GM18517 (cell line): Measurements from ENCODE around the gene HCN3.

Source experiments
- ATAC-seq: cut with Tn5 transposase; IDR thresholded peaks from one replicate; pipeline ENCODE4 v1.9.1; 2021; ENCODE audit warnings: mild to moderate bottlenecking, moderate library complexity; ENCODE audit not compliant: unreplicated experiment

HCN3 gene

DNA sequence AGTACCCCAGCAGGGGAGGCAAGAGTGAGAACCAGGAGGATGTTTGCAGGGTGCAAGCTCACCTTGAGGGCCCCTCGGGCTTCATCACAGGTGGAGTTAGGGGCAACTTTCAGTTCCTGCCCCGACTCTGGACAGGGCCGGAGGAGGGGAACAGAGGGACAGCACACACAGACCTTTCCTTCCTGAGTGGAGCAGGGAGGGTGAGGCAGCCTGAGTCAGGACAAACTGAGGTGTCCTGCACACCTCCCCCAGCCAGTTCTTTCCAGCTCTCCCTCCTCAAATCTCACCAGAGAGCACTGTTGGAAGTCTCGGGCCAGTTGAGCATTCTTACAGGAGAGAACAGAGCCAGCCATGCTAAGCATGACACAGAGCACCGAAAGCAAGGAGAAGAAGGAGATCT, 23.5 kb upstream of the HCN3 start:
- no peak for ATAC-seq

DNA sequence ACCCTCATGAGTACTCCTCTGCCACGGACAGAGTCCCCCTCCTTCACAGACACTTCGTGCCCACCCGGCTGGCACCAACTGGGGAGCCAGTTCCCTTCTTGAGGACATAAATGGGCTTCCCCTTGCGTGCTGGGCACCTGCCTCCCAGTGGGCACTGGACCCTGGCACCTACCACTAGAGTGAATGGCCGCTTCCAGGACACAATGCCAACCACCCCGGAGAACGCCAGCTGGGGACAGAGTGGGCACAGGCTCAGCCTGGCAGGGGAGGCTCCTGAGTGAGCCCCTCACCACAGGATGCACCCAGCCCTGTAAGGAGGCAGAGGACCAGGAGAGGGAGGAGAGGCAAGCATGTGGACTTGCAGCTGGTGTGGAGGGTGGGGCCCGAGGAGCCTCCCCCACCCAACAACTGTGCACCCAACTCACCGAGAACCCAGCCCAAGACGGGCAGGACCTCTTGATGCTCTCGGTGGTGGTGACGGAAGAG, 23.0 kb upstream of the HCN3 start:
- ATAC-seq: no peak

GRCh38 chr1:155254714-155255242, 22.5 kb upstream of the HCN3 start:
- no peak for ATAC-seq

DNA sequence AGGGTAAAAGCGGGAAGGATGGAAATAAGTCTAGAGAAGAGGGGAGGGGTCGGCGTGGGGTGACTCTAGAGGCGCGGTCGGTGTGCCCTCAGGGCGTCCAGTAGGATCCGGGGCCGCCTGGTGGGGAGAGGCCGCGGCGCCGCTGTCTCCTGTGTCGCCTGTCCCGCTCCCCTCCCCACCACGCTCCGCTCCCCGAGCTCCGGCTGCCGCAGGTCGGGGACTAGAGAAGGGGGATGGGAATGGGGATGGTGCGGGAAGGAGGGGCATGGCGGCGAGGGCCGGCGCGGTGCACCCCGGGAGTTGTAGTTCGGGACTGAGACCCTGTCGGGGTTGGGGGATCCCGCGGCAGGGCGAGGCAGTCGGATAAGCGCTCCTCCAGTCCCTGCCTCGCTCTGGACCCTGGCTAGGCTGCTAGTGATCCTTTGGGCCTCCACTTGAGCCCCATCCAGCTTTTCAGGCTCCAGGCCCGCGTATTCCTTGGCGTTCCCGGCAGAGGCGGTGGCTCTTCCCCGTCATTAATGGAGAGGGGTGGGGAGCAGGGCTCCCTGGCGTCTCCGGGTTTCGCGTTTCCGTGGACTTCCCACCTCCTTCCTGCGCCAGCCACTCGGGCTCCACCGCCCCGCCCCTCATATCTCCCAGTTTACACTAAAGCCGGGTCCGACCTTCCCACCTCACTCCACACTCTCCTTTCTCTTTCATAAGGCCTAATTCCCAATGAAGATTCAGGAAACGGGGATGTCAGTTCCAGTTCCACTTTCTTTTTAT, 21.8 kb upstream of the HCN3 start, which contains the start of gene ENTREP3:
TSS of gene ENTREP3 (minus strand) at position 241 of the 765 bp plus-strand sequence. CDS start 606 bp downstream, outside the sequence.
- no peak for ATAC-seq

GRCh38 chr1:155256058-155256852, 21.0 kb upstream of the HCN3 start:
- ATAC-seq: no peak

- no peak for ATAC-seq
Measured at GRCh38 chr1:155260276-155260675, 17.0 kb upstream of the HCN3 start.

DNA sequence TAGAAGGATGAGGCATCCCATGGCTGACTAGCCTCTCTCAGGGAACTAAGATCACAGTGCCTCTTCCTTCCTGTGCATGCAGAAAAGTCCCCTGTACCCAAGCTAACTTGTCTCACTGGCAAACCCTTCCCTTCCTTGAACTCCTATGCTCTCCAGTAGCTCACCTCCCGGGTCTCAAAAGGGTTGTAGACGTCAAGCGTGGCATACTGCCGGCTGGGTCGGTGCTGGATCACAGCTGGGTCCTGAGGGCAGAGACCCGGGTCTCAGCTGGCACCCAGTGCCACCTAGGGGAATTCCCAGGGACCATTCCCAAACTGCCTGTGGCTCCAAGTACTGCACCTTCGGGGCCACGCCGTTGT, 15.8 kb upstream of the HCN3 start:
- peak; percentile 9 for ATAC-seq

GRCh38 chr1:155261852-155262673, 15.2 kb upstream of the HCN3 start, which contains the start of gene SCAMP3:
TSS of gene SCAMP3 (minus strand) at chr1:155262360. CDS start at chr1:155262151, 209 bp downstream.
- ATAC-seq: peak; percentile 86

DNA sequence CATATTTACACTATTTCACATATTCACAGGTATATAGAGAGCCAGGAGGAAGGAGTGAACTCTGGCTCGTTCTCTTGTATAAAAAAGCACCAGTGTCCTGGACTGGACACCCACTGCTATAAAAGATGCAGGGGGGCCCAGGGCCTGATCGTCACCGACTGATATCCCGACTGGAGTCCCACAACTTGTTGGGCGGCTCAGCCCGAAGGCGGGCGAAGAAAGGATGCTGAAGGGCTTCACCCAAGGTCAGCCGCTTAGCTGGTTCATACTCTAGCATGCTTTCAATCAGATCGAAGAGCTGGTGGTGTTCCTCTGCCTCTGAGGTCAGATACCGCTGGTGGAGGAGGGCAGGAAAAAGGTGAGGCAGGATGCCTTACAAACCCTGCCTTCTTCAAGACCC, 14.2 kb upstream of the HCN3 start:
- no peak for ATAC-seq

DNA sequence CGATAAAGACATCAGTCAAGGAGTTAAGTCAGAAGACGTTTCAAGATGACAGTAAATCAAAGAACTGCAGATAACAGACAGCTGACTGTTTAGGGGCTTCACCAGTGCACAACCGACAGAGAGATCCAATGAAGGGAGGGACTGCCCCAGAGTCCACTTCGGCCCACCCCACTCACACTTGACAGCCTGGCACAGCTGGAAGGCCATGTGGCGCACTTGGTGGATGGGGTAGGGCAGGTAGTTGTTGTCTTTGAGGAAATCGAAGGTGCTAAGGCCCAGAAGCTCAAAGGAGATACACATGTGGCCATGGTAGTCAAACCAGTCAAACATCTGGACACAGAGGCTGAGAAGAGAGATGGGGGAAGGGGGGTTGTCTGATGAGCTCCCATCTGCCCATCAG, 10.7 kb upstream of the HCN3 start:
- no peak for ATAC-seq

GRCh38 chr1:155267373-155267772, 9.9 kb upstream of the HCN3 start:
- ATAC-seq: no peak

DNA sequence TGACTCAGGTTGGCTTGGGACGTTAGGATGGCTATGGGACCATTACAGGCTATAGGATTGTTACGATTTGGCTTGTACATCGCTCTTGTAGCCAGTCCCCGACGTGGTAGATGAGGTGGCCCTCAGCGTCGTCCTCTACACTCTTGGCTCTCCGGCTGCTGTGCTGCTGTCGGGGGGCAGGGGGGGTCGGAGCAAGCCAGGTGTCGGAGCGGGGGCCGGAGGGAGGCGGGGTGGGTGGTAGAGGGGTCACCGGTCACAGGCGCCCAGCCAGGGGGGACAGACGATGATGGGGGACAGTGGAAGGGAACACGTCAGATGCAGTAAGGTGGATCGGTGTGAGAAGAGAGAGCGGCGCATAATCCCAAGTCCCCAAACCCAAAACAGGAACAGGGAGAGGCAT, 8.6 kb upstream of the HCN3 start:
- ATAC-seq: no peak

DNA sequence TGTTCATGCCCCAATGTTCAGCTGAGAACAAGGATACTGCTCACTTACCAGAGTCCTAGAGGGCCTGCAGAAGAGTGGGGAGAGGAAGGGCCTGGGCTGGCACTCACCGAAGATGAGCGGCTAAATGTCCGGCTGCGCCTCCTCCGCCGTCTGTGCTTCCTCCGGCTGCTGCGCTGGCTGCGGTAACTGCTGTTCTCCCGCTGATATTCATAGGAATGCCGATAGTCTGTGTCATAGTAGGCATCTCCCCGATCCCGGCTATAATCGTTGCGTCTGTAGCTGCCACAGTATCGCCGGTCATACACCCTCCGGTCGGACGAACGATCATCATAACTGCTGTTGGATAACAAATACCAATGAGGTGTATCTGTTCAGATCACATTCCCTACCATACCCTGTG, 7.9 kb upstream of the HCN3 start:
- ATAC-seq: no peak

DNA sequence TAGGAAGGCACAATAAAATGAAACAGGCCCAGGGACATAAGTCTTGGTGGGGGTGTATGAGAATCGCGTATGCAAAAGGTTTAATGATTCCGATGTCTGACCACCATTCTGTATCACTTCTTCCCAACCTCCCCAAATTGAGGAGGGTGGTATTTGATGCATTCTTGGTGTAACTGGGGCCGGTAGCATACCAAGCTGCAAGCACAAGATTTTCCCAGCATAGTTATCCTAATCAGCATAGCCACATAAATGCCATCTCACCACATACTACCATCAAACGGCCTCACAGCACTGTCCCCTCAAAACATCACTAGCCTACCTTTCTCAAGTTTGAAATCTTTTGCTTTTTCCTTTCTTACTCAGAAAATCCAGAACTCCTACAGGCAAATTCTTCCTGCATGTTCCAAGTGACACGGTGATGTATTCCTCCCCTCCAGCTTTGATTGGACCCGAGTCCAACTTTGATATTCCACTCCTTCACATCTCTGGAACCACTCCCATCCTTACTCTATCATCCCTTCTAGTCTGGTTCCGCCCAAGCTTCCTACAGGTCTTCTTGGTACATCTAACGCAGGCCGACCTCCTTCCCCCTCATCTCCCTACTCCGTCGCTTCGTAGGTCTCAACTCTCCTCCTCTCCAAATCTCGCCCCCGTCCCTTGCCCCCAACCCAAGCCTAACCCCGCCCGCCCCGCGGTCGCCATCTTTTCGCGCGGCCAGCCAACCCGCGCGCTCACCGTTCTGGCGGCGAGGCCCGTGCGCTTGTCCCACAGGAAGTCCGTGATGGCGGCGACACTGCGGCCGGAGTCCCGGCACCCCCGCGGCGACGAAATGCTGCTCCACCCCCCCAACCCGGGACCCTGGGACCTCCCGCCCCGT, 4.6 kb upstream of the HCN3 start:
- peak; percentile 17 for ATAC-seq

GRCh38 chr1:155273343-155274245, 3.7 kb upstream of the HCN3 start, which contains the start of gene CLK2:
TSS of gene CLK2 (minus strand) at chr1:155273504. CDS start at chr1:155270977, 2,527 bp downstream.
- peak; percentile 60 for ATAC-seq

DNA sequence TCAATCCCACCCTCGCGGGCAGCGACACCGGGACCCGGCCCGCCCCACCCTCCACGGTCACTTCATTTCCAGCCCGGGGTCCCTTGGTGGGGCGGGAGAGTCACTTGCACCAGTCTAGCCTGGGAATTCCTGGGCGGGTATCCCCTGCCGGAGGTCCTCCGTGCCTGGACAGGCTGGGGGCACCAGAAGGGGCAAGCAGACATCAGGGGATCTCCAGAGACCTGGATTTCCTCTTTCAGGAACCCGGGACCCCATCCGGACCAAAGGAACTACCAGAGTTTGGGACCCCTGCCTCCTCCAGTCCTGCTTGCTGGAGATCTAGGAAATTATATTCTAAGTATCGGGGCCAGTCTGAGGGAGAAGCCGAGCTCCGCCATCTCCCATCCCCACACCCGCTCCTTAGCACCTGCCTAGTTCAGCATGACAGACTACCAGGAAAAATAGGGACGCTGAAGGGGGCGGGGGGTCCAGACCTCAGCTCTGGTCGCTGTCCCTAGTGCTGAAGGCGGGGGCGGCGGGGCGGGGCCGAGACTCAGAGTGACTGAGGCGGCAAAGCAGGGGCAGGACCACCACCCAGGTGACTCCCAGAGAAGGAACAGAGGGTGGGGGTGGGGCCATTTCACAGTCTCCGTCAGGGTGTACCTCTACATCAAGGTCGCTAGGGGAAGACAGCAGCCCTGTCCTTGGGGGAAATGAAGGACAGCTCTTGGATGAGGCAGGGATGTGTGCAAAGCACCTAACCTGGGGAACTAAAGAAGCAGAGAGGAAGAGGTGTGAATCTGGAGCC, 832 bp downstream of the HCN3 start:
- ATAC-seq: no peak

DNA sequence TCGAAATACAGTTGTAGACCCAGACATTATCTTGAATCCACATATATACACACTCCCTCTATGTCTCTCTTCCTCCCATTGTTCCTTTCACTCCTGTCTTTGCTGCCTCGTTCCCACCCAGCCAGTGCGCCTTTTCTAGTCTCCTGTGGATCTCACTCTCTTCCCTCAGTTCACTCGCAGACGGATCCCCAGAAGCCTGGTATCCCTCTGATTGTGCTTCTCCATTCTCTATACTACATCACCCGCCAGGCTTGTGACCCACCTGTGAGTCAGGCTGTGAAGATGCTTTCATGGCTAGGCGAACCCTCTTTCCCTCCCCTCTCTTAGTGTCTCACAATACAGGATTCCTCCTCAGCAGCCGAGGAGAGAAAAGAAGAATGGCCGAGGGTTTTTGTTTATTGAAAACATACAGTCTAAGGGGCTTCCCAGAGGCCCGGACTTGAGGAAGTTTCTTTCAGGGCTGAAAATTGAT, 1.5 kb downstream of the HCN3 start:
- ATAC-seq: no peak

DNA sequence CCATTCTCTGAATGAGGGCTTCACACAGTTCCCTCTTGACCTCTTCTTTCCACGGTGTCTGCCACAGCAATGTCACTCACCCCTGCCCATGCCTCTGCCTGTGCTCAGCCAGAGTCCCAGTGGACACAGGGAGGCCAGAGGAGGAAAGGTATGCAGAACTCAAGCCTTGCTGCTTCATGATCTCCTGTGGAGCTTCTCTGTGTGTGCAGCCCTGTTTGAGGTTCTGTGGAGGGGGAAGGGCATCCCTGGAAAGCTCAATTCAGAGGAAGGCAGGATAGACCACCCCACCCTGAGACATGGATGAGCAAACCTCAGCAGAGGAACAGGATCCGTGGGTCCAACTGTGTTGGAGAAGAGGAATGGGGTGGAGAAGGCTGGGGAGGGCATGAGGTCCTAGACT, 2.0 kb downstream of the HCN3 start:
- ATAC-seq: no peak
